ENCODE results near the gene ADAMTS8. TPM values are rescaled to one million over a fixed set of nuclear protein-coding genes. Genes with fewer than 3 reads are reported as not detected.

The ADAMTS8 gene
- total RNA-seq, 2 experiments from 2014 or later: not detected

- ATAC-seq: no peak
- DNase-seq: no peak
- intact Hi-C loops (cut with micrococcal nuclease): no loop called here
- TF ChIP-seq, protein P1, sequence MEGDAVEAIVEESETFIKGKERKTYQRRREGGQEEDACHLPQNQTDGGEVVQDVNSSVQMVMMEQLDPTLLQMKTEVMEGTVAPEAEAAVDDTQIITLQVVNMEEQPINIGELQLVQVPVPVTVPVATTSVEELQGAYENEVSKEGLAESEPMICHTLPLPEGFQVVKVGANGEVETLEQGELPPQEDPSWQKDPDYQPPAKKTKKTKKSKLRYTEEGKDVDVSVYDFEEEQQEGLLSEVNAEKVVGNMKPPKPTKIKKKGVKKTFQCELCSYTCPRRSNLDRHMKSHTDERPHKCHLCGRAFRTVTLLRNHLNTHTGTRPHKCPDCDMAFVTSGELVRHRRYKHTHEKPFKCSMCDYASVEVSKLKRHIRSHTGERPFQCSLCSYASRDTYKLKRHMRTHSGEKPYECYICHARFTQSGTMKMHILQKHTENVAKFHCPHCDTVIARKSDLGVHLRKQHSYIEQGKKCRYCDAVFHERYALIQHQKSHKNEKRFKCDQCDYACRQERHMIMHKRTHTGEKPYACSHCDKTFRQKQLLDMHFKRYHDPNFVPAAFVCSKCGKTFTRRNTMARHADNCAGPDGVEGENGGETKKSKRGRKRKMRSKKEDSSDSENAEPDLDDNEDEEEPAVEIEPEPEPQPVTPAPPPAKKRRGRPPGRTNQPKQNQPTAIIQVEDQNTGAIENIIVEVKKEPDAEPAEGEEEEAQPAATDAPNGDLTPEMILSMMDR (IDR thresholded peaks at IDR 0.05): no peak
- Mint-ChIP-seq H3K36me3 (ENCODE audit: low read depth) (no peaks in the 10 kb centered on the region), H3K27me3 (no peaks in the 10 kb centered on the region), H3K27ac (no peak overlapping the region), H3K4me3 (no peak overlapping the region), H3K4me1 (ENCODE audit: low read depth) (peaks cover 19% of the 10 kb centered on the region), H3K9me3 (no peaks in the 10 kb centered on the region)
- POLR2A ChIA-PET: no interaction called here
- CTCF ChIA-PET: no interaction called here
Observed at GRCh38 chr11:130391711-130392110, 36.7 kb downstream of the ADAMTS8 start.

- ATAC-seq (no peak), DNase-seq (no peak)
- ChIA-PET POLR2A (interaction anchor here (0.7 kb wide), 1 partner anchor 965 kb away, joined by 3 read pairs; no protein-coding TSS in a partner anchor), CTCF (interaction anchor here (0.9 kb wide), 2 partner anchors 43 to 178 kb away, joined by 3 read pairs; no protein-coding TSS in a partner anchor)
- Mint-ChIP-seq H3K4me1 (ENCODE audit: low read depth) (peaks cover 19% of the 10 kb centered on the region), H3K4me3 (no peak overlapping the region), H3K27me3 (no peaks in the 10 kb centered on the region), H3K36me3 (ENCODE audit: low read depth) (no peaks in the 10 kb centered on the region), H3K9me3 (no peaks in the 10 kb centered on the region), H3K27ac (no peak overlapping the region)
- TF ChIP-seq, protein P1 (IDR thresholded peaks at IDR 0.05): no peak
- intact Hi-C loops (cut with micrococcal nuclease): no loop called here
Observed at GRCh38 chr11:130390071-130390758, 38.2 kb downstream of the ADAMTS8 start.

DNA sequence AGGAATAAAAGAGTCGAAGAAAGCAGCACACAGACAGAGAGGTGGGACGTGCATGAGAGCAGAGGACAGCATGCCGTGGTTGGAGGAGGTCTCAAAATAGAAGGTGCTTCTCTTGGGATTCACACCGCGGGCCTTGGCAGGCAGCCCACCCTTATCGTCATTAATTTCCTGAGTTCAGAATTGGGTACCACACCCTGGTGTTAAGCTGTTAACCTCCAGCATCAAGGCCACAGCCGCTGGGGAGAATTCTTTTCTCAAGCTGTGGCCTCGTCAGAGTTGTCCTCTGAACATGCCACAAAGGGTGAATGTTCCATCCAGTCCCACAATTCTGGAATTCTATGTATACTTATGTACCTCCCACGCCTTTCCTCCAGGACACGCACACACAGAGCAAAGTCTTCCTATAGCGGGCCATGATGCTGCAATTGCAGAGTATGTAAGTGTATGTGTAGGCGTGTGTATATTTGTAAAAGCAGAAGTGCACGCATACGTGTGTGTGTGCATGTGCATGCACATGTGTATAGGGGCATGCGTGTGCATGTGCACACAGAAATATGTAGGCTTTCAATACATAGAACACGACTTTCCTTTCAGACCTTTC lies 39.0 kb downstream of the ADAMTS8 start:
- ChIA-PET POLR2A (no interaction called here), CTCF (interaction anchor here (0.9 kb wide), 1 partner anchor 177 kb away, joined by 3 read pairs; no protein-coding TSS in a partner anchor)
- H3K27me3 Mint-ChIP-seq: no peaks in the 10 kb centered on the region
- H3K9me3 Mint-ChIP-seq: no peaks in the 10 kb centered on the region
- TF ChIP-seq, protein P1 (IDR thresholded peaks at IDR 0.05): no peak
- H3K4me3 Mint-ChIP-seq: peak overlapping the region; percentile 55
- peaks cover 19% of the 10 kb centered on the region for H3K4me1 Mint-ChIP-seq (ENCODE audit: low read depth)
- H3K36me3 Mint-ChIP-seq (ENCODE audit: low read depth): no peaks in the 10 kb centered on the region
- DNase-seq (peak; percentile 33), ATAC-seq (no peak)
- intact Hi-C loops (cut with micrococcal nuclease): no loop called here
- no peak overlapping the region for H3K27ac Mint-ChIP-seq

GRCh38 chr11:130388607-130389205 lies 39.7 kb downstream of the ADAMTS8 start:
- peak; percentile 37 for DNase-seq
- H3K27ac Mint-ChIP-seq: peak overlapping the region; percentile 36

More at GRCh38 chr11:130388607-130389205, 39.7 kb downstream of the ADAMTS8 start:
- H3K4me1 Mint-ChIP-seq (ENCODE audit: low read depth): peaks cover 19% of the 10 kb centered on the region
- no peaks in the 10 kb centered on the region for H3K27me3 Mint-ChIP-seq
- ChIA-PET POLR2A (no interaction called here), CTCF (no interaction called here)
- intact Hi-C loops (cut with micrococcal nuclease): no loop called here
- H3K36me3 Mint-ChIP-seq (ENCODE audit: low read depth): no peaks in the 10 kb centered on the region
- no peaks in the 10 kb centered on the region for H3K9me3 Mint-ChIP-seq
- TF ChIP-seq, protein P1 (IDR thresholded peaks at IDR 0.05): no peak
- peak; percentile 84 for ATAC-seq
- H3K4me3 Mint-ChIP-seq: peak overlapping the region; percentile 55

All from activated CD8-positive, alpha-beta T cell treated with anti-CD3 and anti-CD28 coated beads for 36 hours (primary cell).